Central memory CD4-positive, alpha-beta T cell (primary cell): ENCODE data around the gene SETD4.
A peak's percentile ranks its signal among the peaks of the same experiment; 100 is the strongest.
"Not testable (repeated sequence)": the region's sequence is repeated elsewhere in the genome, so short reads cannot be mapped to it uniquely, and the experiment has no call there.

Experiments used
- DNase-seq: peaks from one replicate; pipeline ENCODE4 v3.0.0; 2022
- total RNA-seq, 3 experiments: gene quantifications; one replicate each; lab custom pipeline; 2026; lab: John Stamatoyannopoulos, UW

Gene SETD4, protein sequence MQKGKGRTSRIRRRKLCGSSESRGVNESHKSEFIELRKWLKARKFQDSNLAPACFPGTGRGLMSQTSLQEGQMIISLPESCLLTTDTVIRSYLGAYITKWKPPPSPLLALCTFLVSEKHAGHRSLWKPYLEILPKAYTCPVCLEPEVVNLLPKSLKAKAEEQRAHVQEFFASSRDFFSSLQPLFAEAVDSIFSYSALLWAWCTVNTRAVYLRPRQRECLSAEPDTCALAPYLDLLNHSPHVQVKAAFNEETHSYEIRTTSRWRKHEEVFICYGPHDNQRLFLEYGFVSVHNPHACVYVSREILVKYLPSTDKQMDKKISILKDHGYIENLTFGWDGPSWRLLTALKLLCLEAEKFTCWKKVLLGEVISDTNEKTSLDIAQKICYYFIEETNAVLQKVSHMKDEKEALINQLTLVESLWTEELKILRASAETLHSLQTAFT
- 19.6 to 28.7 (median 25.7) reads per million in 3 experiments for total RNA-seq

DNA sequence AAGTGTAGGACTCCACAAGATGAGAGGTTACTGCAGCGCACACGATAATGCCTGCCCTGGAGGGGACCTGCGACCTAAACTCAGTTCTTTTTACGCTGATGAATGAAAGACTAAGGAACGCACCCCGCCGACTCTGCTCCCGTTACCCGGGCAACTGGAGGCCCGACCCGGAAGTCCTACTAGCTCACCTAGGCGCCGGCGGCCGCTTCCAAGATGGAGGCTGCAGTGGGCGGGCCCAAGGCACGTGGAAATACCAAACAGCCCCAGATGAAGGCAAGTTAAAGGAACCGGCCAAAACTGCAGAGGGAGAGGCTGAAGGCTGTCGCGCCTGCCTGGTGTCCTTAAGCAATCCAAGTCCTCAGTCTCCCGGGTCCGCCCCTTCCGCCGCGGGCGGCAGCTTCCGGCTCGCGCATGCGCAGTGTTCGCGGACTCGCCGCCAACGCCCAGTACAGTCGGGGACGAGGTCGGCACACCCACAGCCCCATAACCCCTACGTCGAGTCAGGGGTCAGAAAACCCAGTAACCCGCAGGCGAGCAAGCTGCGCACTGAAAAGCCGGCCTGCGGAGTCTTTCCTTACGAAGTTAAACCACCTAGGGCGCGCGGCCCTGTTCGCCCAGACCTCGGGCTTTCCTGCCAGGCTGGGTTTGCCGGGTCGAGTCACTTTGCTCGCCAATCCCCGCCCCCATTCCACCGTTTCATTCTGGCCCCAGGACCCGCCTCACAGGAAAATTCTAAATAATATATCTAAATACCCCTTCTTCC is at the start of gene SETD4:
Gene SETD4, minus strand, starts transcription at position 368 of the 763 bp plus-strand sequence. CDS start 1,638 bp downstream, outside the sequence.
- DNase-seq, result peak; percentile 91

DNA sequence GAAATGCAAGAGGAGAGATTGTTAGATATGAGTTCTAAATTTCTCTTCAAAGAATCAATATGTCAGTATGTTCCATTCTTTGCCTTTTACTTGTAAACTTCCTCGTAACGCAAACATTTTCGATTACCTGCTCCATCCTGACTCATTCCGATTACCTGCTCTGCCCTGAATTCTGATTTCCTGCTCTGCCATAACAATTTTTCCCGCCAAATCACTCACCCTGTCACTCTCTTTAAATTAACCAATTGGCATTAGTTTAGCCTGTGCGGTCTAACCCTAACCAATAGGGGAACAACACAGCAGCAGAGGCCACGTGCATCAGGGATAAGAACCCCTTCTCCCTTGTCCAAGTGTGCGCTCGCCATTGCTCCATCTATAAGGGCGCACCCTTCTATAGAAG is 49.5 kb upstream of the SETD4 start:
- no peak for DNase-seq

DNA sequence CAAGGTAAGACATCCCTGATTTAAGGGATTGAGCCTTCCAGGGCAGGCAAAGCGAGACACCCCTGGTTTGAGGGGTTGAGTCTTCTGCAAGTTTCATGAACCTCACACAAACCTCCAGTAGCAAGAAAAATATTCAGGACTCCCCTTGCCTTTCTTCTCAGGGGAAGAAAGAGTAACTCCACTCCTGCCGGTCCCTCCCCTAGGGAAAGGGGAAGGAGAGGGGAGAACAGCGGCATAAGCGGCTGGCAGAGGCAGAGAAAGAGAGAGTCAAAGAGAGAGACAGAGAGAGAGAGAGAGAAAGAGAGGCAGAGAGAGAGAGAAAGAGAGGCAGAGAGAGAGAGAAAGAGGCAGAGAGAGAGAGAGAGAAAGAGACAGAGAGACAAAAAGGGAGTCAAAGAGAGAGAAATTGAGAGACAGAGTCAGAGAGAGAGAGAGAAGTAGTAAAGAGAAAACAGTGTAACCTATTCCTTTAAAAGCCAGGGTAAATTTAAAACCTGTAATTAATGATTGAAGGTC is 45.1 kb upstream of the SETD4 start:
- DNase-seq, result no peak

DNA sequence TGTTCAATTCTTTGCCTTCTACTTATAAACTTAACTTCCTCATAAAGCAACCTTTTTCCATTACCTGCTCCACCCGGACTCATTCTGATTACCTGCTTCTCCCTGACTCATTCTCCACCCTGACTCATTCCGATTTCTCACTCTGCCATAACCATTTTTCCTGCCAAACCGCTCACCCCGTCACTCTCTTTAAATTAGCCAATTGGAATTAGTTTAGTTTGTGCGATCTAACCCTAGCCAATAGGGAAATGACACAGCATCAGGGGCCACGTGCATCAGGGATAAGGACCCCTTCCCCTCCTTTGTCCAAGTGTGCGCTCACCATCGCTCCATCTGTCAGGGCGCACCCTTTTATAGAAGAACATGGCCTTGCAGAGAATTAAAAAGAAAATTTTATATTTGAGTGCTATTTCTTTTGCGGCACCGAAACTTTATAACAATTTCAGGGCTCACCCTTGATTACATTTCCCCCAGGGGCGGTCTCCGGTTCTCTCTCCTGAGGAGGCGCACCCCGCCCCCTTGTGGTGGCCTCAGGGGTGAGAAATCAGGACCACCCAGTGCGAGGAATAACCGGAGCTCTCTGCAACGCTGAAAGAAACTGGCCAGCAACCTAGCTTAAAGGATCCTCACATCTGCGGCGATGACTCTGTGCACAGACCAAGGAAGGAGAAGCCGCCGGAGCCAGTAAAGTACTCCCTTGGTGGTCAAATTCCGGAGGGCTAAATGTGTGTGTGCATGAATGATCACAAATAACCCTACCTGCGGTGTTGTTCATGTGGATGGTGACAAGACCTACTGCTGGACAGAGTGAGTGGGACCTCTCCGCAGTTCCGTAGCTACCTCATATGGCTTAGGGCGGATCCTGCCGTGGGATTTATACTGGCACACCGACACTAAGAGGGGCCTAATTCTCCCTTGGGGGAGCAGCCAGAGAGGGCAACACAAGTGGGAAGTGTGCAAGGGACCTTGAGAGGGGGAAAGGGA is 44.3 kb upstream of the SETD4 start:
- DNase-seq, result no peak

DNA sequence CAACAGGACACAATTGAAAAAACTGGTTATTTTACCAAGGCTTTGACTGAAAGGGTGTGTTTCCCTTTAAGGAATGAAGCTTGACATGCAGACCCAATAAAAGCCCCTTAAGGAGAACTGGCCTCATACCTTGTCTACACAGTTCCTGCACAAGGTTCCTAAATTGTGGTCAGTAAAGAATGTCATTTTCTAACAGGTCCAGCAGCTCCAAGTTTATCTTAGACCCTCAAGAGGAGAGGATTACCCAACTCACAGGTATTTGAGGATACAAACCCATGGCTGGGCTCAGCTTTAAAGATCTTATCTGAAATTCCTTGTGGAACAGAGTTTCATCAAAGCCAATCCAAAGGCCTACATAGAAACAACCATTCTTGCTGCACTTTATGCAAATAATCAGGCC is 43.1 kb upstream of the SETD4 start:
- no peak for DNase-seq

DNA sequence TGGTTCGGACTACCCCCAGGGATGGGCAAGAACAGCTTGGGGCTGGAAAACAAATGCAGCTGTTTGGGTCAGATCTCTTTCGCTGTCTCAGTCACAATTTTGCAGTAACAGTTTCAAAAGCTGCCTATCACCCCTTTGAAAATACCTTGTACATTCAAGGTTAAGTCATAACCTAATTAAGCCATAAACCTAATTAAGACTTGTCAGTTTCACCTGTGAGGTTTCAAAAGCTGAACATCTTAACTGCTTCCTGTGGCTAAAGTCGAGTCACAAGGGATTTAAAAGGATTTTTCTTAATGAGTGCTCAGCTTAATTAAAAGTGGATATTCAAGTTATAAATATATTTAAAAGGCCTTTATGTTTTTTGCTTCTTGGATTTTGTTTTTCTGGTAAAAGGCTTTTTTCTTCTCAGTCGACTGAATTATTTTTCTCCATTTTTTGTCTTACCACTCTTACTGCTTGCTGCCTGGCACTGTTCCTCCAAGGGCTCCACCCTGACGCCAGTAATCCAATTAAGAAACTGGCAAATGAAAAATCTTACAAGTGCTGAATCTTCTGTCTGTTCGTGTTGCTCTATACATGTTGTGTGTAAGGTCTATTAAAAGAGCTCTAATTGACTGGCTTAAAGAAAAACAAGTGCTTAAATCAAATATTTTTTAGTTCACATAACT is 40.8 kb upstream of the SETD4 start:
- DNase-seq, result no peak

DNA sequence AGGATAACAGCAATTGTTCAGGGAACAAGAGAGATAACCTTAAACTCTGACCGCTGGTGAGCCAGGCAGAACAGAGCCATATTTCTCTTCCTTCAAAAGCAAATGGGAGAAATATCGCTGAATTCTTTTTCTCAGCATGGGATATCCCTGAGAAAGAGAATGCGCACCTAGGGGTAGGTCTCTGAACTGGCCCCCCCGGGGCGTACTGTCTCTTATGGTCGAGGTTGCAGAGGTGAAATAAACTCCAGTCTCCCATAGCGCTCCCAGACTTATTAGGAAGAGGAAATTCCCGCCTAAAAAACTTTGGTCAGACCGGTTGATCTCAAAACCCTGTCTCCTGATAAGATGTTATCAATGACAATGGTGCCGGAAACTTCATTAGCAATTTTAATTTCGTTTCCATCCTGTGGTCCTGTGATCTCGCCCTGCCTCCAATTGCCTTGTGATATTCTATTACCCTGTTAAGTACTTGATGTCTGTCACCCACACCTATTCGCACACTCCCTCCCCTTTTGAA is 39.4 kb upstream of the SETD4 start:
- not testable (repeated sequence) for DNase-seq

DNA sequence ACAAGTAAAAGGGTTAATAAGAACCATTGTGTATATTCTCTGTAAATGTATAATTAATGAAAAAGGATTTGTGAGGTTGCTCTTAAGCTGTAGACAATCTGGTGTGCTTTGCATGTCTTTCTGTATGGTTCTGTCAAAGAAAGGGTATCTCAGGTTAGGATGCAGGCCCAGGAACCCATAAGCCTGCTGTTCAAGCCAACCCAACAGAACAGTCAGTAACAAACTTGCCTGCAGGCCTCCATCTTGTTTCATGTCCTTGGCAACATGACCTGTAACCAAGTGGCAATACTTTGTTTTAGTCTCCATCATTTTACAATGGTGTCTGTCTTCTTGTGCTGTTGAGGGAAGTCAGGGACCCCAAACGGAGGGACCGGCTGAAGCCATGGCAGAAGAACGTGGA is 38.7 kb upstream of the SETD4 start:
- DNase-seq, result no peak

DNA sequence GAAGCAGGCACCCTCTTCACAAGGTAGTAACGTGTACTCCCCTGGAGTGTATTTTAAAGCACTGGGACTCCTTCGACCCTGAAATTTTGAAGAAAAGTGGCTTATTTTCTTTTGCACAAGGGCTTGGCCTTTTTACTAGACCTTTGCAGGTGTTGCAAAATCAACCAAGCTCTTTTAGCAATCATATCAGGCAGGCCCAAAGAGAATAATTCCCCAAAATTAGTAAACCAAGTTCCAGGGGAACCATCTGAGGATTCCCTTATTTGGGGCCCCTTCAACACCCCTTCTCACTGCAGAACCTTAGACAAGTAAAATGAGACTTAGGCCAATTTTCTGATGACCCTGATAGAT is 37.8 kb upstream of the SETD4 start:
- DNase-seq, result no peak

DNA sequence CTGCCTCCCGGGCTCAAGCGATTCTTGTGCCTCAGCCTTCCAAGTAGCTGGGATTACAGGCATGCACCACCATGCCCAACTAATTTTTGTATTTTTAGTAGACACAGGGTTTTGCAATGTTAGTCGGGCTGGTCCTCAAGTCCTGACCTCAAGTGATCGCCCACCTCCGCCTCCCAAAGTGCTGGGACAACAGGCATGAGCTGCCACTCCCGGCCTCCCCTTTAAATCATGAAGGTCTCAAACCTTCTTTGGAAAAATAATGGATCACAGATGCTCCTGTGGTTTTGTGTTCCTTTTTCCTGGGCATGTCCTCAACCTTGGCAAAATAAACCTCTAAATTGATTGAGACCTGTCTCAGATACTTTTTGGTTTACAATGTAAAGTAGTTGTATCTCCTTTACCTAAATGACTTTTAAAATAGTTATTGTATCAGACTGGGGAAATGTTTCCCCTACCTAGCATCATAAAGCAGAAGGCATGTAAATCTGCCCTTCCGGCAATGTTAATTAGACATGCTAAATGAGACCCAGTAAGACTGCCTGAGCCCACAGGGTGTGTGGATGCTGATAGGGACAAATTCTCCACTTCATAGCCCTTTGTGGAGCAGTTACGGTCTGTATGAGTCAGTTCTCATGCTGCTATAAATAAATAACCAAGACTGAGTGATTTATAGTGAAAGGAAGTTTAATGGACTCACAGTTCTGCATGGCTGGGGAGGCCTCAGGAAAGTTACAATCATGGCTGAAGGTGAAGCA is 37.3 kb upstream of the SETD4 start:
- no peak for DNase-seq

DNA sequence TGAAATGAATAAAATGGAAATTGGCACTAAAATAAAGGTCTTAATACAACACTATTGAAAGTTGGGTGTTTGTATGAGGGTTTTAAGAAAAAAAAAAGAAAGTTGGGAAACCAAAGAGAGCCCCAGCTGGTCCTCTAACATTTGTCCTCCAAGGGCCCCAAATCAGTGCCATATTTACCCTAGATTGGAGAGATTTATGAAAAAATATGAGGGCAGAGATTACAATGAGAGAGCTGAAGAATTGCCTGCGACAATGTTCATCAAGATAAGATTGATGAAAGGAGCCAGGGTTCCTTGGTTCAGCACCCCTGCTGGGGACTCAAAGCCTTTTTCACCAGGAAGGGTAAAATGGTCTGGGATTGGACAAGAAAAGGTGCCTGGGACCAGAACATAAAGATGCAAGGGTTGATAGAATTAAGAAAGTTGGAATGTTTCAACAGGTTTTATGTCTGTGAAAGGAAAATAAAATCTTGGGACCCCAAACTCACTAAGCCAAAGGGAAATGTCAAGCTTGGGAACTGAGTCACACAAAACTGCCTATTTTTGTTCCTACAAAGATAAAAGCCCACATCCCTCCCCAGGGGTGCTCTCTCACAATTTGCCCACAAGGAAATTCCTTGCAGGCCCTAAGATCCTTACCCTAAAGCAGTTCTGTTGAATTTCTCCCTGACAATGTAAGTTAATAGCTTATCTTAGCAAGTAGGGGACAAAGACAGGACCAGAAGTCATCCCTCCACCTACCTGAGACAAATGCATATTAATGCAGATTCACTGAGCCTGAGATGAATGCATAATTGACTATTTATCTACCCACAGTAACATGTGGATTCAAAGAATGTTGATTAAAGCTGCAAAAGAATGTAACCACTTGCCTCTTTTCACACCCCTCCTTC is 36.3 kb upstream of the SETD4 start:
- no peak for DNase-seq

DNA sequence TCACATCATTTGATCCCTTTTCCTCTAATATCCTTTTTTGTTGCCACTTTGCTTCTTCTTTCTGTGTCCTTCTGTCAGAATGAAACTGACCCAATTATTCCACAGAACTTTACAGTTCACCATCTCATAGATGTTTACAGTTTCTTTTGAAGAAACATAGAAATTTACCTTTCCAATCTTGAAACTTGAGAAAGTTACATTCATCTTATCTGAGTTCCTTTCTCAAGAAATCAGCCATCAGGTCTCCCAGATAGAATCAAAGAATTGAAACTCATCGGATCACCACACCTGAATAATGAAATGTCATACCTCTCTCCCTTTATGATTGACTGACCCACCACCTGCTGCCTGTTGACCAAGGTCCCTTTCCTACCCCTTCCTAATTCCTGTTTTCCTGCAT is 33.2 kb upstream of the SETD4 start:
- no peak for DNase-seq

DNA sequence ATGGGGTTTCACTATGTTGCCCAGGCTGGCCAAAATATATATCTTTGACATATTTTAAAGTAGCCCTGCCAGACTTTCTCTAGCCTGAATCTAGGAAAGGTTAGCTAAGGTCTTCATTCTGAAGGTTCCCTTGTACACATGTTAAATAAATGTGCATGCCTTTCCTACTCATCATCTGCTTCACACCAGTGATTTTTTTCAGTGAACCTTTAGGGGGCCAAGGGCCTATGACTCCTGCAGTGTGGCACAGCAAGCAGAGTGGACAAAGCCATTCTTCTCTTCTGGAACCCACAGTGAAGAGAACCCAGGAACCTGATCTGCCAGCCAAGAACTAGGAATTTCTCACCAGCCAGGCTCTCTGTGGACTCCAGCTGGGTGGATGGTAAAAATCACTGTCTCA is 32.4 kb upstream of the SETD4 start:
- no peak for DNase-seq

DNA sequence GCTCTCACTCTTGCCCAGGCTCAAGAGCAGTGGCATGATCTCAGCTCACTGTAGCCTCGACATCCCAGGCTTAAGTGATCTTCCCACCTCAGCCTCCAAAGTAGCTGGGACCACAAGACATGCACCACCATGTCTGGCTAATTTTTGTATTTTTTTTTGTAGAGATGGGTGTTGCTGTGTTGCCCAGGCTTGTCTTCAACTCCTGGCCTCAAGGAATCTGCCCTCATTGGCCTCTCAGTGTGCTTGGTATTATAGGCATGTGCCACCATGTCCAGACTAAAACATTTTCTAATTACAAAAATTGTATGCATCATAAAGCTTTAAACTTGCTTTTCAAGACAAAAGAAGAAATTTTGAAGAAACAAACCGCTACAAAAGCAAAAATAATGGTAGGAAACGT is 29.6 kb upstream of the SETD4 start:
- DNase-seq, result no peak

DNA sequence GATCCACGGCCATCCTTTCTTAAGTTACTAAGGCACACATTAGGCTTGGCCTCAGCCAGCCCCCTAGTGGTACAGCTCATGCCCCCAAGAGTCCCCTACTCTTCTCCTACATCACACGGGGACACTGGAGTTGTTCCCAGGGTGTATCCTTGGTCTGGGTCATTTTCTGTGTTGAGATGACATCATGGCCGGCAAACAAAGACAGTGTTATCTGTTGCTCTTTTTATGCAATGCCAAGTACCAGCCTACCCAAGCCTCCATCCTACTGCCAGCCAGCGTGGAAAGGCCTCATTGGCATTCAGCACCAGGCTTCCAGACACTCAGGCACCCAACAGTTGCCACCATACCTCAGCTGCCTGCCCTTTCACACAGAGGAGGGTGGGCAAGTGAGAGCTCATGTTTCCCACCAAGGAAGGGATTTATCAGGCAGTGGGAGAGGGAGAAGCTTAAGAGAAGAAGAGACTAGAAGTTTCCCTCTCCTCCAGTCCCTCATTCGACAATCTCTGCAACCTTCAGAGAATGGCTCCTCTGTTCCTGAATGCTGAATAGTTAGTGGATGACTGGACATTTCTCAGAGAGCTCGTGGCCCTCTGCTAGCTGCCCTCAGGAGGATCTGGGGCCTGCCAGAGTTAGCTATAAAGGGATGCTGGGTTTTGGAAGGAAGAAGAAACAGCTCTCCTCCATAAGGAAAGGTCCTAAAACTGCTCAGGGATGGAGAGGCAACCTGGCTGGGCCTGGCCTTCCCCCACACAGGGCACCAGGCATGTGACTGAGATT is 27.2 kb upstream of the SETD4 start:
- no peak for DNase-seq

DNA sequence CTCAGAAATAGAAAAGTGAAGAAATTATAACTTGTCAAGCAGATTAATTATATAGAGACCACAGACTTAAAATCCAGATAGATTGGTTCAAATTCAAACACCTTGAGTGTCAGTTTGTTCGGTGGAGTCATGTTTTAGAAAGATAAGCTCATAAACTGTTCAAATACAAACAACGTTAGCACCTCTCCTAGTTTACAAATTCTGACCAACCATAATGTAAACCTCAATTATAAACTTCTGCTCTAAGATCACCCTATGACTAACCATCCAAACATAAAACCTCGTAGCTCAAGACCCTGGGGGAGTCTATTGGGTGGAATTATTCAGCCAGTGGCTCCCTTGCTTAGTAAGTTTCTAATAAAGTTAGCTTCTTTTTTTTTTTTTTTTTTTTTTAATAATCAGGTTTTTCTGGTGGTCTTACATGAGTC is 21.9 kb upstream of the SETD4 start:
- no peak for DNase-seq

DNA sequence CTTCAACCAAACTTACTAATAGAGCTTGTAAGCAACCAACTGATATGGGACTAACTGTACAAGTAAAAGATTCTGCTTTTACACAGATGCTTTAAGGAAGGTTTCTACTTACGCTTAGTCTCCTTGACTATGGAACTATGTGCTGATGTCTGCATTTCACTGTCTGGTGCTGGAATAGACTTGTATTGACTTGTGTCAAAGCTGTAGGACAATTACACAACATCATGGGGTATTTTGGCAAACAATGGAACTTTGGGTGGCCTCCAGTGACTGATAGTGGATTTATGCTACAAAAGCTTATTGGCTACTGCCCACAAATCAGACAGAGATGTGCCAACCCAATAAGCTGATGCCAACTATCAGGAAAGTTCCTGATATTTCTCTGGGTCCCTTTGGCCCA is 20.1 kb upstream of the SETD4 start:
- no peak for DNase-seq

DNA sequence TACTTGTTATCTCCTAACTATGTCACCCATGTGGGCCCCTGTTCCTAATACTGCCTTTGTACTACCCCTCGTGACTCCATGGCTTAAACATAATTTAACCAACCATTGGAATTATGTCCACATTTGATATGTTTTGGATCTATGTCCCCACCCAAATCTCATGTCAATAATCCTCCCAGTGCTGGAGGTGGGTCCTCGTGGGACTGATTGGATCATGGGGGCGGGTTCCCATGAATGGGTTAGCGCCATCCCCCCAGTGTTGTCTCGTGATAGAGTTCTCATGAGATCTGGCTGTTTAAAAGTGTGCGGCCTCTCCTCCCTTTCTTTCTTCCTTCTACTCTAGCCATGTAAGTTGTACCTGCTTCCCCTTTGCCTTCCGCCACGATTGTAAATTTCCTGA is 19.3 kb upstream of the SETD4 start:
- DNase-seq, result no peak

DNA sequence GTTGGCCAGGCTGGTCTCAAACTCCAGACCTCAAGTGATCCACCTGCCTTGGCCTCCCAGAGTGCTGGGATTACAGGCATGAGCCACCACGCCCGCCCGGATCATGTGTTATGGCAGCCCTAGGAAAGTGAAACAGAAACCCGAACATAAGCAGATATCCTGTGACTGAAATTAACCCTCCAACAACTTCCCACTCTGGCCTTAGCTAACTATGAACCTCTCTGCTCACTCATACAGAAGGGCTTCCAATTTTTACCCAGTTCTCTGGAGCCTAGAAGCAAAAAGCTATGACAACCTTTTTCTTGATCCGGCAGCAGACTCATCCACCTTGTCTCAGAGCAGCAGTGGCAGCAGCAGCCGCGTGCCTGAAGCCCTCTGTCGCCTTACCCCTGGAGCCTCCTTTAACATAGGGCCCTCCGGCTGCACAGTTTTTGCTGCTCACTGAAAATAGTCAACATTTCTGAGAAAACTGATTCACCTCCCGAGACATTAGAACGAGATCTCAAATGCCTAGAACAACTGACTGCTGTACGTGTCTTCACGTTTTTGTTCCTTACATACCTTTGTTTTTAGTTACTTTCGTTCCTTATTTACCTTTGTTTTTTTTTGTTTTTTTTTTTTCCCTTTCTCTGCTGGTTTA is 18.8 kb upstream of the SETD4 start:
- DNase-seq, result peak; percentile 44
